Stimulated activated CD8-positive, alpha-beta memory T cell treated with anti-CD3 and anti-CD28 coated beads, Interleukin-12 subunit alpha, Interleukin-12 subunit beta, amount 100 ng/mL, for 4 hours (primary cell): ENCODE data around the gene RNF39.

Source experiments
- DNase-seq: peaks from one replicate; pipeline ENCODE4 v3.0.0-alpha.2; 2020; ENCODE audit warnings: low read depth

The RNF39 gene

GRCh38 chr6:30097902-30098768, 22.6 kb upstream of the RNF39 start:
- DNase-seq: no peak

GRCh38 chr6:30096829-30097228, 21.3 kb upstream of the RNF39 start:
- DNase-seq: no peak

- DNase-seq: no peak
These were observed 18.5 kb upstream of the RNF39 start for GRCh38 chr6:30093951-30094661.

GRCh38 chr6:30092852-30093543, 17.4 kb upstream of the RNF39 start:
- DNase-seq: no peak

- no peak for DNase-seq
These were observed 16.2 kb upstream of the RNF39 start for GRCh38 chr6:30091577-30092381.

GRCh38 chr6:30087876-30088275, 12.3 kb upstream of the RNF39 start:
- no peak for DNase-seq

GRCh38 chr6:30077218-30077617, 1.6 kb upstream of the RNF39 start:
- DNase-seq: no peak

GRCh38 chr6:30075790-30076732, 492 bp upstream of the RNF39 start:
- no peak for DNase-seq

- DNase-seq: no peak
These were observed 1.1 kb downstream of the RNF39 start for GRCh38 chr6:30074331-30075093.

- no peak for DNase-seq
These were observed 1.9 kb downstream of the RNF39 start for GRCh38 chr6:30073489-30074235.

- no peak for DNase-seq
These were observed 3.7 kb downstream of the RNF39 start for GRCh38 chr6:30071858-30072257.

- no peak for DNase-seq
These were observed 4.3 kb downstream of the RNF39 start for GRCh38 chr6:30071081-30071818.

- no peak for DNase-seq
These were observed 8.0 kb downstream of the RNF39 start for GRCh38 chr6:30067460-30068139.

- peak; percentile 97 for DNase-seq
These were observed 8.8 kb downstream of the RNF39 start, which contains the start of gene PPP1R11 for GRCh38 chr6:30066577-30067459. Gene PPP1R11, plus strand, starts transcription at chr6:30067198. Its CDS starts 213 bp downstream, at chr6:30067411.

GRCh38 chr6:30066082-30066481, 9.5 kb downstream of the RNF39 start:
- no peak for DNase-seq

- no peak for DNase-seq
These were observed 12.3 kb downstream of the RNF39 start for GRCh38 chr6:30063315-30063714.
